H9 (cell line): ENCODE data around the gene ADARB2. TPM values are rescaled to one million over a fixed set of nuclear protein-coding genes. Genes with fewer than 3 reads are reported as not detected.
A peak's percentile ranks its signal among the peaks of the same experiment; 100 is the strongest.

Source experiments
- DNase-seq: peaks from one replicate; pipeline ENCODE4 v3.0.0-alpha.2; 2017
- H2AFZ ChIP-seq: one replicate; pipeline ENCODE4 v1.6.1; 2013; ENCODE audit warnings: mild to moderate bottlenecking, low read length, control low read depth, moderate library complexity
- H2AK5ac ChIP-seq: 2 replicates; pipeline ENCODE4 v1.6.1; 2013; ENCODE audit warnings: low read length, control low read depth, mixed read lengths; ENCODE audit not compliant: insufficient read length
- H2BK120ac ChIP-seq: one replicate; pipeline ENCODE4 v1.6.1; 2013; ENCODE audit warnings: low read depth, mild to moderate bottlenecking, low read length, control low read depth, inconsistent platforms; ENCODE audit not compliant: poor library complexity, severe bottlenecking
- H2BK12ac ChIP-seq: 2 replicates; pipeline ENCODE4 v1.6.1; 2013; ENCODE audit warnings: low read length, control low read depth, mixed read lengths, low read depth; ENCODE audit not compliant: insufficient read length
- H2BK15ac ChIP-seq: 2 replicates; pipeline ENCODE4 v1.6.1; 2013; ENCODE audit warnings: low read depth, low read length, control low read depth
- H2BK20ac ChIP-seq: one replicate; pipeline ENCODE4 v1.6.1; 2013; ENCODE audit warnings: low read depth, mild to moderate bottlenecking, low read length, control low read depth, inconsistent platforms; ENCODE audit not compliant: poor library complexity, severe bottlenecking
- H2BK5ac ChIP-seq: 2 replicates; pipeline ENCODE4 v1.6.1; 2013; ENCODE audit warnings: low read length, control low read depth, mixed read lengths; ENCODE audit not compliant: insufficient read length
- H3K14ac ChIP-seq: 2 replicates; pipeline ENCODE4 v1.6.1; 2013; ENCODE audit warnings: low read length, control low read depth; ENCODE audit not compliant: insufficient read depth
- H3K18ac ChIP-seq: 2 replicates; pipeline ENCODE4 v1.6.1; 2013; ENCODE audit warnings: low read depth, mild to moderate bottlenecking, mixed read lengths, low read length, control low read depth; ENCODE audit not compliant: insufficient read length
- H3K23ac ChIP-seq: 2 replicates; pipeline ENCODE4 v1.6.1; 2013; ENCODE audit warnings: low read length, control low read depth, mixed read lengths, low read depth; ENCODE audit not compliant: insufficient read length
- H3K23me2 ChIP-seq: 2 replicates; pipeline ENCODE4 v1.6.1; 2013; ENCODE audit warnings: low read depth, mild to moderate bottlenecking, mixed read lengths, low read length, control low read depth; ENCODE audit not compliant: insufficient read length, poor library complexity, severe bottlenecking
- H3K27ac ChIP-seq: 2 replicates; pipeline ENCODE4 v1.5.1; 2013; ENCODE audit warnings: low read length, control low read depth, mixed read lengths, low read depth; ENCODE audit not compliant: insufficient read length
- H3K27me3 ChIP-seq: 2 replicates; pipeline ENCODE4 v1.6.1; 2013; ENCODE audit warnings: low read length, control low read depth, inconsistent platforms; ENCODE audit not compliant: insufficient read depth
- H3K4ac ChIP-seq: 2 replicates; pipeline ENCODE4 v1.6.1; 2013; ENCODE audit warnings: low read depth, mild to moderate bottlenecking, control low read depth, inconsistent platforms, low read length, moderate library complexity
- H3K4me1 ChIP-seq: 2 replicates; pipeline ENCODE4 v1.6.1; 2013; ENCODE audit warnings: low read length, control low read depth, inconsistent platforms; ENCODE audit not compliant: insufficient read depth
- H3K4me2 ChIP-seq: 2 replicates; pipeline ENCODE4 v1.6.1; 2013; ENCODE audit warnings: low read length, control low read depth, mixed read lengths; ENCODE audit not compliant: insufficient read length, insufficient read depth
- H3K56ac ChIP-seq: 2 replicates; pipeline ENCODE4 v1.6.1; 2013; ENCODE audit warnings: low read depth, mild to moderate bottlenecking, mixed read lengths, low read length, control low read depth; ENCODE audit not compliant: insufficient read length
- H3K79me1 ChIP-seq: 2 replicates; pipeline ENCODE4 v1.6.1; 2013; ENCODE audit warnings: low read depth, mild to moderate bottlenecking, moderate library complexity, low read length, control low read depth, inconsistent platforms; ENCODE audit not compliant: insufficient read depth, poor library complexity, severe bottlenecking
- H3K79me2 ChIP-seq: 2 replicates; pipeline ENCODE4 v1.6.1; 2013; ENCODE audit warnings: low read length, control low read depth, inconsistent platforms; ENCODE audit not compliant: insufficient read depth
- H3K9ac ChIP-seq: 2 replicates; pipeline ENCODE4 v1.6.1; 2013; ENCODE audit warnings: low read length, control low read depth, mixed read lengths; ENCODE audit not compliant: insufficient read length; ENCODE audit errors: extremely low read depth
- H3K9me3 ChIP-seq: one replicate; pipeline ENCODE4 v1.6.1; 2013; ENCODE audit warnings: low read depth, low read length, inconsistent platforms; ENCODE audit not compliant: control insufficient read depth
- H3T11ph ChIP-seq: one replicate; pipeline ENCODE4 v1.6.1; 2013; ENCODE audit warnings: mild to moderate bottlenecking, low read length, control low read depth, inconsistent platforms
- H4K20me1 ChIP-seq: one replicate; pipeline ENCODE4 v1.6.1; 2013; ENCODE audit not compliant: control insufficient read depth, insufficient read length, insufficient read depth
- H4K5ac ChIP-seq: 2 replicates; pipeline ENCODE4 v1.6.1; 2013; ENCODE audit warnings: low read depth, mild to moderate bottlenecking, mixed read lengths, low read length, control low read depth; ENCODE audit not compliant: insufficient read length
- H4K8ac ChIP-seq: replicated peaks from 2 replicates; pipeline ENCODE4 v1.6.1; 2013; ENCODE audit warnings: low read length, control low read depth, mixed read lengths, low read depth; ENCODE audit not compliant: insufficient read length
- H4K91ac ChIP-seq: 2 replicates; pipeline ENCODE4 v1.6.1; 2013; ENCODE audit warnings: low read depth, mild to moderate bottlenecking, moderate library complexity, mixed read lengths, low read length, control low read depth; ENCODE audit not compliant: insufficient read length
- H3K27ac Mint-ChIP-seq, 3 experiments: 2 replicates in 2 of 3; 3 replicates in 1 of 3; pipeline ENCODE4 v1.8.0; 2020 to 2021; ENCODE audit warnings: mixed read lengths in 3 of 3, mild to moderate bottlenecking in 1 of 3, moderate library complexity in 1 of 3
- H3K27me3 Mint-ChIP-seq: 2 replicates; pipeline ENCODE4 v1.8.0; 2021; ENCODE audit warnings: low read depth, mild to moderate bottlenecking, moderate library complexity, mixed read lengths
- H3K36me3 Mint-ChIP-seq, 3 experiments: 2 replicates in 2 of 3; 3 replicates in 1 of 3; pipeline ENCODE4 v1.8.0; 2020 to 2021; ENCODE audit warnings: low read depth in 3 of 3, mixed read lengths in 3 of 3; ENCODE audit not compliant: insufficient read depth in 1 of 3
- H3K4me1 Mint-ChIP-seq, 2 experiments: 2 replicates each; pipeline ENCODE4 v1.8.0; 2020; ENCODE audit warnings: mixed read lengths in 2 of 2
- H3K4me3 Mint-ChIP-seq, 2 experiments: 2 replicates in 1 of 2; 3 replicates in 1 of 2; pipeline ENCODE4 v1.8.0; 2020 to 2021; ENCODE audit warnings: mild to moderate bottlenecking in 2 of 2, mixed read lengths in 2 of 2, moderate library complexity in 1 of 2
- H3K9me3 Mint-ChIP-seq, 2 experiments: 2 replicates in 1 of 2; 3 replicates in 1 of 2; pipeline ENCODE4 v1.8.0; 2020; ENCODE audit warnings: mild to moderate bottlenecking in 2 of 2, mixed read lengths in 2 of 2, moderate library complexity in 1 of 2
- WGBS: extraction: QIAGEN DNeasy Blood & Tissue Kit; methylation state at CpG from one replicate; pipeline ENCODE4 v1.1.7; 2013; ENCODE audit warnings: missing lambda C conversion rate, low lambda C conversion rate, mixed read lengths; ENCODE audit not compliant: insufficient read length; ENCODE audit errors: extremely low coverage; 5-methylcytosine and 5-hydroxymethylcytosine counted together
- total RNA-seq: library from RNA; stranded (reverse); gene quantifications from 2 replicates; pipeline ENCODE4 v1.2.1, GENCODE V29; 2021
- TF ChIP-seq, protein P1 (sequence below): fragments of 200-600 bp; sonication (generic); conservative IDR thresholded peaks from 3 replicates; pipeline ENCODE4 v1.8.0; 2021; ENCODE audit warnings: antibody characterized with exemption, mild to moderate bottlenecking

ADARB2 gene
- total RNA-seq, 1 experiment from 2014 or later = 0.87 TPM

- Histone ChIP-seq H3K27ac (peak overlapping the region; percentile 100), H3T11ph (peak overlapping the region; percentile 81), H2BK12ac (peak overlapping the region; percentile 93), H2BK20ac (no peak overlapping the region), H4K5ac (peak overlapping the region; percentile 100), H4K91ac (peak overlapping the region; percentile 96), H3K9me3 (no peaks in the 10 kb centered on the region), H4K8ac (peak overlapping the region; percentile 99), H3K79me2 (no peaks in the 10 kb centered on the region), H2BK120ac (peak overlapping the region; percentile 87), H3K79me1 (no peaks in the 10 kb centered on the region), H3K14ac (peak overlapping the region; percentile 70; the same call in 1 of the 2 replicates), H3K9ac (peak overlapping the region; percentile 69), H3K23ac (peak overlapping the region; percentile 95), H4K20me1 (no peaks in the 10 kb centered on the region), H3K4ac (peak overlapping the region; percentile 21; the same call in 1 of the 2 replicates), H3K27me3 (no peaks in the 10 kb centered on the region), H2AFZ (no peak overlapping the region), H3K56ac (peak overlapping the region; percentile 99), H3K4me2 (peak overlapping the region; percentile 63), H3K23me2 (peaks cover 7% of the 10 kb centered on the region), H3K4me1 (peaks cover 17% of the 10 kb centered on the region), H2BK15ac (no peak overlapping the region), H2AK5ac (peak overlapping the region; percentile 98), H2BK5ac (peak overlapping the region; percentile 99), H3K18ac (peak overlapping the region; percentile 81)
- no CpG with 5 or more reads among the region's 7 CpGs for WGBS
- H3K9me3 Mint-ChIP-seq = peaks cover 3 to 4% of the 10 kb centered on the region in 2 experiments; a peak in 4 of 5 replicates
- H3K27me3 Mint-ChIP-seq = no peaks in the 10 kb centered on the region; the same call in 1 of the 2 replicates
- H3K27ac Mint-ChIP-seq = peak overlapping the region; percentile 98 to 99 (median 99)
- peaks cover 0 to 5% (median 2%) of the 10 kb centered on the region in 3 experiments; a peak in 3 of 7 replicates for H3K36me3 Mint-ChIP-seq
- TF ChIP-seq, protein P1, sequence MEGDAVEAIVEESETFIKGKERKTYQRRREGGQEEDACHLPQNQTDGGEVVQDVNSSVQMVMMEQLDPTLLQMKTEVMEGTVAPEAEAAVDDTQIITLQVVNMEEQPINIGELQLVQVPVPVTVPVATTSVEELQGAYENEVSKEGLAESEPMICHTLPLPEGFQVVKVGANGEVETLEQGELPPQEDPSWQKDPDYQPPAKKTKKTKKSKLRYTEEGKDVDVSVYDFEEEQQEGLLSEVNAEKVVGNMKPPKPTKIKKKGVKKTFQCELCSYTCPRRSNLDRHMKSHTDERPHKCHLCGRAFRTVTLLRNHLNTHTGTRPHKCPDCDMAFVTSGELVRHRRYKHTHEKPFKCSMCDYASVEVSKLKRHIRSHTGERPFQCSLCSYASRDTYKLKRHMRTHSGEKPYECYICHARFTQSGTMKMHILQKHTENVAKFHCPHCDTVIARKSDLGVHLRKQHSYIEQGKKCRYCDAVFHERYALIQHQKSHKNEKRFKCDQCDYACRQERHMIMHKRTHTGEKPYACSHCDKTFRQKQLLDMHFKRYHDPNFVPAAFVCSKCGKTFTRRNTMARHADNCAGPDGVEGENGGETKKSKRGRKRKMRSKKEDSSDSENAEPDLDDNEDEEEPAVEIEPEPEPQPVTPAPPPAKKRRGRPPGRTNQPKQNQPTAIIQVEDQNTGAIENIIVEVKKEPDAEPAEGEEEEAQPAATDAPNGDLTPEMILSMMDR = peak; percentile 47; the same call in 2 of the 3 replicates
- H3K4me1 Mint-ChIP-seq = peaks cover 38 to 43% of the 10 kb centered on the region in 2 experiments
- H3K4me3 Mint-ChIP-seq = peak overlapping the region; percentile 50 to 74
- peak; percentile 94 for DNase-seq
Observed at GRCh38 chr10:1309617-1310270, 427.6 kb downstream of the ADARB2 start.
